Measurements from ENCODE around the gene SCT.
"Not testable (repeated sequence)": the region's sequence is repeated elsewhere in the genome, so short reads cannot be mapped to it uniquely, and the experiment has no call there.

The SCT gene

DNA sequence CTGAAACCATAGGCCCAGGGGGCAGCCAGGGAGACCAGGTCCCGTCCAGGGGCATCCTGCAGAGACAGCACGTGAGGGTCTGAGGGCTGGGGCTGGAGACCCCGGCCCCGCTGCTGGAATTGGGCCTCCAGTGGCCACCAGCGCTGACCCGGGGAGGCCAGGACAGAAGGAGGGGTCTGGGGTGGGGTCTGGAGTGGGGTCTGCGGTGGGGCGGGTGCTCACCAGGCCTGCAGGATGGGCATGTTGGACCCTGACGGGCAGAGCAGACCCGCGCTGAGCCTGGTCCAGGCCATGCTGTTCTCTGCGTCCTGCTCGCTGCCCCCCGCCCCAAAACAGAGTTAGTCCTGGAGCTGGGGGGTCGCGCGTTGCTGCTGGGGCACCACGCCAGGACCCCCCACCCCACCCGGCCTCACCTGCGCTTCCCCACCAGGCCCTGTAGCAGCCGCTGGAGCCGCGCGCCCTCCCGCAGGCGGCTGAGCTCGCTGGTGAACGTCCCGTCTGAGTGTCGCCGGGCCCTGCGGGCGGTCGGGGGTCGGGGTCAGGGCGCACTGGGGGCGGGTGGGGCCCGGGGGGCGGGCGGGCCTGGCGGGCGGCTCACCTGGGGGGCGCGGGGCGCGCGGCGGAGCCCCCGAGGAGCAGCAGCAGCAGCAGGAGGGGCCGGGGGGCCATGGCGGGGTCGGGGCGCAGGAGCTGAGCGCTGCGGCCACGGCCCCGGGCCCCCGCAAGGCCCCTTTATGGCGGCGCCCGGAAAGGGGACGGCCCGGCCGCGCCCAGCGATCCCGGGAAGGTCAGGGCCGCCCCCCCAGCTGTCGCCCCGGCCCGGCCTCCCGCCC is at the start of gene SCT:
TSS of gene SCT (minus strand) at position 707 of the 833 bp plus-strand sequence. CDS start at position 669, 38 bp downstream.
- no peak for DNase-seq (ENCODE audit: low read depth in 2 of 3, low spot score in 1 of 3)

DNA sequence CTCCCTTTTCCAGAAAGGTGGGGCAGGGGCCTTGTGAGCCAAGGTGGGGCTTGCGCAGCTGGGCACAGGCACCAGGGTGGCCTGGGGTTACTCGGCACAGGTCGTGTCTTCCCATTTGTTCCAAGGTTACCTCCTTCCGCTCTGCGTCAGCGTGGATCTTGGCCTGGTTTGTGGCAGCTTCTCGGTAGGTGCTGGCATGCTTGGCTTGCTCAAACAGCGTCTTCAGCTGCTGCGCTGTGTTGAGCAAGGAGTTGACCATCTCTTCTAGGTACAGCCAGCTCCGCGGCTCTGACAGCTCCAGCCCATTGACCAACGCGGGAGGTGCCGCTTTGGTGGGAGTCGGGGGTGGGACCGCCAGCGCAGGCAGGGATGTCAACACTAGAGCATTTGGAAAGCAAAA is 47.4 kb upstream of the SCT start:
- DNase-seq (ENCODE audit: low read depth in 2 of 3, low spot score in 1 of 3), result no peak

- DNase-seq (ENCODE audit: low read depth in 2 of 3, low spot score in 1 of 3), result no peak
These were observed 46.9 kb upstream of the SCT start for GRCh38 chr11:673866-674265.

DNA sequence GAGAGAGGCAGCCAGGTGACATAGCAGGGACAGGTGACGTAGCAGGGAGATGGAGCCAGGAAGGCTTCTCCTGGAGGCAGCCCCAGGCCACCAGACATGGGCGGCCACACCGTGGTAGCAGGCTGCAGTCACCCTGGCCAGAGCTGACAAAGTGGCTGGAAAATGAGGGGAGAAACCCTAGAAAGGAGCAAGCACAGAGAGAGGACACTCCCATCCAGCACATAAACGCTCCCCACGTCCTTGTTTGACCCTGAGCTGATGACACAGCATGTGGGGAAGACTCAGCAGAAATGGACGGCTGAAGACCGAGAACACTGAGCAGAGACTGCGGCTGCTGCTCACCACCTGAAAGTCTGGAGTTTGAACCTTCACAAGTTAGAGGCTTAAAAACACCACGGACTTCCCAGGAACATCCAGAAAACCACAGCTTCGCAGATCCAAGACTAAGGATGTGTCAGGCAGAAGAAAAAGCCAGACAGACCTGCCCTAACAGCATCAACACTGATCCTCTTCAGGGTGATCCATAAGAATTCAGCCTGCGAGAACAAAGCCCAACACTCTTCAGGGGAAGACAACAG is 38.8 kb upstream of the SCT start:
- no peak for DNase-seq (ENCODE audit: low read depth in 2 of 3, low spot score in 1 of 3)

DNA sequence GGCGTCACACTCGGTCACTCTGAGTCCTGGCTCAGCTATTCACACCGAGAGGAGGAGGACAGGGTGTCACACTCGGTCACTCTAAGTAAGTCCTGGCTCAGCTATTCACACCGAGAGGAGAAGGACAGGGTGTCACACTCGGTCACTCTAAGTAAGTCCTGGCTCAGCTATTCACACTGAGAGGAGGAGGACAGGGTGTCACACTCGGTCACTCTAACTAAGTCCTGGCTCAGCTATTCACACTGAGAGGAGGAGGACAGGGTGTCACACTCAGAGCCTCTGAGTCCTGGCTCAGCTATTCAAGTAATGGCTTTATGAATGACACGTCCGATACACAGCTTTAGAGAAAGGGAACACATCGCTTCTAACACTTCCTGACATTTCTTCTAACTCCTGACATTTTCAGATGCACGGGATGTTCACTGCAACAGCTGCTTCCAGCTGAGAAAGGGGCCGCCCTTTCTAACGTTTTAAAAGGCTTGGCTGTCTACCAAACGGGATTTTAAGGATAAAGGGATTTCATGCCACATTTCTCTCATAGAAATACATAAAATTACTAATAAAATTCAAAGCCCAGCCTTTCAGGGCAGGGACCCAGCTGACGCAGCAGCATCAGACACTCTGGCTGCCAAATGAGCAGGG is 38.2 kb upstream of the SCT start:
- DNase-seq (ENCODE audit: low read depth in 2 of 3, low spot score in 1 of 3), result no peak

GRCh38 chr11:662689-663274 is 35.8 kb upstream of the SCT start:
- no peak for DNase-seq (ENCODE audit: low read depth in 2 of 3, low spot score in 1 of 3)

DNA sequence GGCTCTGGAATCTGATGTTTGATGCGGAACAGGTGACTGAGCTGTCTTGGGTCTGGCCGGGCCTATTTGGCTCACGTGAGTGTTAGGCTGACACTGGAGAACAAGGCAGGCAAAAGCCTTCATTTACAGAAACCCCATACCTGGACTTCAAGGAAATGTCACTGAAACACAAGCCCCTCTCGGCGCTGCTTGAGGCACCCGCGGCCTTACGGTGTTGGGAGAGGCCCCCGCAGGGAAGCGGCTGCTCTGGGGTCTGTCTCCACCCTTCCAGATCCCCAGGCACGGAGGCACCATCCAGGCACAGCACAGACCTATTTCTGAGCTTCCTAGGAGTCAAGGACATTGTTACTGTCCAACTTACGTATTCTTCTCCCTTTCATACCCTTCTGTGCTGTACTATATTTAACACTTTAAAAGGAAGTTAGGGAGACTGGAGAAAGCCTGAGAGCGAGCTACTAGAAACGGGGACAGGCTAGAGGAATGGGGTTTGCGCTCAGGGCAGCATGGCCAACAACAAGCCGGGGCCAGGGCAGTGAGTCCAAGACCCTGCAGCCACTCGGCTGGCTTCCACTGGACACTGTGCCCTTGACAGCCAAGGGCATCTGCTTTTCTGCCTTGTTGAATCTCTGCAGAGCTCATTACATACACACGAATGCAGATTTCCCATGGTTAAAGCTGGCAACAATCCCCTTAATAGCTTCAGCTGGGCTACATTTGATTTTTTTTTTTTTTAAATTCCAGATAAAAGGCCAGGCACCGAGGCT is 33.9 kb upstream of the SCT start:
- DNase-seq (ENCODE audit: low read depth in 2 of 3, low spot score in 1 of 3), result no peak

- no peak for DNase-seq (ENCODE audit: low read depth in 2 of 3, low spot score in 1 of 3)
These were observed 33.3 kb upstream of the SCT start for GRCh38 chr11:660281-660680.

- DNase-seq (ENCODE audit: low read depth in 2 of 3, low spot score in 1 of 3), result no peak
These were observed 32.6 kb upstream of the SCT start for GRCh38 chr11:659532-660085.

- DNase-seq (ENCODE audit: low read depth in 2 of 3, low spot score in 1 of 3), result no peak
These were observed 30.7 kb upstream of the SCT start for GRCh38 chr11:657691-658126.

GRCh38 chr11:656866-657265 is 29.9 kb upstream of the SCT start:
- DNase-seq (ENCODE audit: low read depth in 2 of 3, low spot score in 1 of 3), result no peak

- DNase-seq (ENCODE audit: low read depth in 2 of 3, low spot score in 1 of 3), result no peak
These were observed 29.4 kb upstream of the SCT start for GRCh38 chr11:656426-656825.

- no peak for DNase-seq (ENCODE audit: low read depth in 2 of 3, low spot score in 1 of 3)
These were observed 28.2 kb upstream of the SCT start for GRCh38 chr11:655036-655726.

- not testable (repeated sequence) for DNase-seq (ENCODE audit: low read depth in 2 of 3, low spot score in 1 of 3)
These were observed 27.5 kb upstream of the SCT start for GRCh38 chr11:654444-654843.

DNA sequence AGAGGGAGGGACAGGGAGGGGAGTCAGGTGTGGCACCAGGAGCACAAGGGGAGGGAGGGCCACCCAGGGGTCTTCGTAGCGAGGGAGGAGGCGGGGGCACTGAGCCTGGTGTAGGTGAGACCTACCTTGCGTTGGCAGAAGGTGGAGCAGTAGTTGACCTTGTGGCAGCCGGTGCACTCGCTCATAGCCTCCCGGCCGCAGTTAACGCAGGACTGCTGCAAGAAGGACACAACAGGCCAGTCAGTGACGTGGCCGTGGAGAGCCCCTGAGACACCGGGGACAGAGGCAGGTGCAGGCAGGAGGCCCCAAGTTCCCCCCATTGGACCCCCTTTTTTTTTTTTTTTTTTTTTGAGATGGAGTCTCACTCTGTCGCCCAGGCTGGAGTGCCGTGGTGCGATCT is 26.9 kb upstream of the SCT start:
- DNase-seq (ENCODE audit: low read depth in 2 of 3, low spot score in 1 of 3), result no peak

DNA sequence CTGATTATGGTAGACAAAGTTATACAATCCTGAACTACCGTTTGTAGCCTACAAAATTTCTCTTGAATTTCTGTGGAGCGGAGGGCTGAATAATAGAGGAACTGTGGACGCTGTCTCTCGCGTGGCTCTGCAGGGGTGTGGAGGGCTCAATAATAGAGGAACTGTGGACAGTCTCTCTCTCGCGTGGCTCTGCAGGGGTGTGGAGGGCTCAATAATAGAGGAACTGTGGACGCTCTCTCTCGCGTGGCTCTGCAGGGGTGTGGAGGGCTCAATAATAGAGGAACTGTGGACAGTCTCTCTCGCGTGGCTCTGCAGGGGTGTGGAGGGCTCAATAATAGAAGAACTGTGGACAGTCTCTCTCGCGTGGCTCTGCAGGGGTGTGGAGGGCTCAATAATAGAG is 26.2 kb upstream of the SCT start:
- DNase-seq (ENCODE audit: low read depth in 2 of 3, low spot score in 1 of 3), result not testable (repeated sequence)

- DNase-seq (ENCODE audit: low read depth in 2 of 3, low spot score in 1 of 3), result no peak
These were observed 23.5 kb upstream of the SCT start for GRCh38 chr11:650482-650881.

- not testable (repeated sequence) for DNase-seq (ENCODE audit: low read depth in 2 of 3, low spot score in 1 of 3)
These were observed 20.7 kb upstream of the SCT start for GRCh38 chr11:647672-648158.

GRCh38 chr11:646214-646613 is 19.2 kb upstream of the SCT start:
- DNase-seq (ENCODE audit: low read depth in 2 of 3, low spot score in 1 of 3), result no peak

- DNase-seq (ENCODE audit: low read depth in 2 of 3, low spot score in 1 of 3), result no peak
These were observed 18.6 kb upstream of the SCT start for GRCh38 chr11:645536-645935.
